GM19193 (cell line): Measurements from ENCODE around the gene CNPY4.

Experiments
- POLR2A ChIP-seq: IDR thresholded peaks from 4 replicates; pipeline ENCODE4 v1.6.1; 2011; ENCODE audit not compliant: insufficient read depth, insufficient read length; ENCODE audit errors: extremely low read depth

The CNPY4 gene

DNA sequence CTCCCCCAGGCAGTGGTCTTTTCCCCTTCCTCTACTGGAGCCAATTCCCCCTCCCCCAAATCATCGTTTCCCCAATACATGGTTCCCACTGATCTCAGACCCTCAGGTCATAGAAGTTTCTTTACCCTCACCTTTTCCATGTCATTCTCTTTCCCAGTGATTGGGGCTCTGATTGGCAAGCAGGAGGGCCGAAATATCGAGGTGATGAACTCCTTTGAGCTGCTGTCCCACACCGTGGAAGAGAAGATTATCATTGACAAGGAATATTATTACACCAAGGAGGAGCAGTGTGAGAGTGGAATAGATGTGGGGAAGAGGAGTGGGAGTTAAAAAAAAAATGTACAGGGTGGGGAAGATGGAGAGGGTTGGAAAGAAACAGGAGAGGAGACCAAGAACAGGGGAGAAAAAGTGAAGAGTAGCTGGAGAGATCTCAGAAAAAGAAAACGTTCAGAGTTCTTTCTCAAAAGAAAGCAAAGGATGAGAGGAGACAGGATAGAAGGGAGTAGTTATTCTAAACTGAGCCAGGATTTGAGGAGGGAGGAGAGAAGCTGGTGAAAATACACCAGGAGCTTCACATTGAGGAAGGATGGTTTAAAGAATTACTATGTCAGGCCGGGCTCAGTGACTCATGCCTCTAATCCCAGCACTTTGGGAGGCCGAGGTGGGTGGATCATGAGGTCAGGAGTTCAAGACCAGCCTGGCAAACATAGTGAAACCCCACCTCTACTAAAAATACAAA is 29.8 kb upstream of the CNPY4 start:
- no peak for TF ChIP-seq POLR2A

DNA sequence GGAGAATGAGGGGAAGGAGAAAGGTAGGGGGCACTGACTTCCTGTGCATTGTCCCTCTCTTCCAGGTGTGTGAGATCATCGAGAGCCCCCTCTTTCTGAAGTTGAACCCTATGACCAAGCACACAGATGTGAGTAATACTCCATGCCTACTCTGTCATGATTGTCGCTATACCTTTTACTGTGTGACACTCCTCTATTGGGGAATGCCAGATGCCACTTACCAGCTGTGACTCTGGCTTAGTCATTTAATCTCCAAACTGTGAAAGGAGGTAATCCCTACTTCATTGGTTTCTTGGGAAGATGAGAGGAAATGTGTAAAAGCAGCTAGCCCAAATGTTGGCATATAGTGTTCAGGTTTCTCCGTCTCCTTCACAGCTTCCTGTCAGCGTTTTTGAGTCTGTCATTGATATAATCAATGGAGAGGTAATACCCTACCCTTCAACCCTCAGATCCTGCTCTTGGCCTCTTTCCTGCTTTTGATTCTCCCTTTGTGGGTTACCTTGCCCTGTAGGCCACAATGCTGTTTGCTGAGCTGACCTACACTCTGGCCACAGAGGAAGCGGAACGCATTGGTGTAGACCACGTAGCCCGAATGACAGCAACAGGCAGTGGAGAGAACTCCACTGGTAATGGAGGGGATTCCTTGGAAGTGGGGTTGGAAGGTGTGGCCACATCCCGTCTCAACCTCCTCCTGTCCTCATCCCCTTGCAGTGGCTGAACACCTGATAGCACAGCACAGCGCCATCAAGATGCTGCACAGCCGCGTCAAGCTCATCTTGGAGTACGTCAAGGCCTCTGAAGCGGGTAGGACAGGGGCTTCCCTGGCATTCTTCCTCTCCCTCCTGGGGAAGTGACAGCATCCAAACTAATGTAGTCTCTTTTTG is 28.7 kb upstream of the CNPY4 start:
- no peak for TF ChIP-seq POLR2A

DNA sequence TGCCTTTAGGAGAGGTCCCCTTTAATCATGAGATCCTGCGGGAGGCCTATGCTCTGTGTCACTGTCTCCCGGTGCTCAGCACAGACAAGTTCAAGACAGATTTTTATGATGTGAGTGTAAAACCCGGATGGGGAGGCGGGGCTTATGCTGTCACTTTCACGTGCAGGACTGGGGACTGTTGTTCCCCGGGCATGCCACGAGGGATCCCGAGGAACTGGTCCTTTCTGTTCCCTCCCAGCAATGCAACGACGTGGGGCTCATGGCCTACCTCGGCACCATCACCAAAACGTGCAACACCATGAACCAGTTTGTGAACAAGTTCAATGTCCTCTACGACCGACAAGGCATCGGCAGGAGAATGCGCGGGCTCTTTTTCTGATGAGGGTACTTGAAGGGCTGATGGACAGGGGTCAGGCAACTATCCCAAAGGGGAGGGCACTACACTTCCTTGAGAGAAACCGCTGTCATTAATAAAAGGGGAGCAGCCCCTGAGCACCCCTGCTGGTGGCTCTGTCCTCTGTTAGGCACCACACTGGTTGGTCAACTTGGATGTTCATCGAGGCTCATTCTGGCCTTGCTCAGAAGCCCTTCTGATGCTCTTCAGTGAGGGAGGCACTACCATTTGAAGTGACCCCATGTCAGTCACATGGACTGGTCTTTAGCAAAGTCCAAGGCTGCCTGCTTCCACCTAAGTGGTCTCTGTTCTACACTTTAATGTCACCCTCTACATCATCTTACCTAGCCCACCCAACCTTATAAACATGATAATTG is 27.8 kb upstream of the CNPY4 start:
- peak; percentile 56 for TF ChIP-seq POLR2A

DNA sequence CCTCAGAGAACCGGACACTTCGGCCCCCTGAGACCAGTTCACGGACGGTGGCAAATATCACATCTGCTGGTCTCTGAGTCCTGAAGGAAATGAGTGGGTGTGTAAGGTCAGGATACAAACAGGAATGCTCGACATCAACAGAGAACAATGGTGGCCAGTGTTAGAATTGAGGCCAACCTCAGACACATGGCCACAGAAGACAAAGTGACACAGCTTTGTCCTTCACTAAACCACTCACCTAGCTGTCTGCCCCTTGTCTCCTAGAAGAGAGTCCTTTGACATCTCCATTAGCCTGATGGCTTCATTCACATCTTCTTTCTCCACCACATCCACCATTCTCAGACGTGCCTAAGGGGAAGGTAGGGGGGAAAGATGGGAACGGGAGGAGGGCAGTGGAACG is 26.4 kb upstream of the CNPY4 start:
- no peak for TF ChIP-seq POLR2A

DNA sequence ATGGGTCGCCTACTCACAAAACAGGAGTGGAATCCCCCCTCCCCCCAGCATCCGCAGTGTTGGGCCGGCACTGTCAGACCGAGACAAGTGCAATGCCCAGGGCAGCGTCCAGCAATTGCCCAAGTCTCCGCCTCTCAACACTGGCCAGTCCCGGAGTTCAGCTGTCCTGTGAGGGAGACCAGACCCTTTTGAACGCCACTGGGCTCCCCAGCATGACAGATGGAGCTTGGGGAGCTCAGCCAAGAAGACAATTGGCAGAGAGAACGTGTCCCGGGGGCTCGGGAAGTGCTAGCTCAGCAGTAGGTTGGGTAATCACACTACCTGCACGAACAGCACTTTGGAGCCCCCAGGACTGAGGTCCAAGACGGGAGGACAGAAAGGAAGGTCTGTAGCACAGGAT is 25.9 kb upstream of the CNPY4 start:
- no peak for TF ChIP-seq POLR2A

DNA sequence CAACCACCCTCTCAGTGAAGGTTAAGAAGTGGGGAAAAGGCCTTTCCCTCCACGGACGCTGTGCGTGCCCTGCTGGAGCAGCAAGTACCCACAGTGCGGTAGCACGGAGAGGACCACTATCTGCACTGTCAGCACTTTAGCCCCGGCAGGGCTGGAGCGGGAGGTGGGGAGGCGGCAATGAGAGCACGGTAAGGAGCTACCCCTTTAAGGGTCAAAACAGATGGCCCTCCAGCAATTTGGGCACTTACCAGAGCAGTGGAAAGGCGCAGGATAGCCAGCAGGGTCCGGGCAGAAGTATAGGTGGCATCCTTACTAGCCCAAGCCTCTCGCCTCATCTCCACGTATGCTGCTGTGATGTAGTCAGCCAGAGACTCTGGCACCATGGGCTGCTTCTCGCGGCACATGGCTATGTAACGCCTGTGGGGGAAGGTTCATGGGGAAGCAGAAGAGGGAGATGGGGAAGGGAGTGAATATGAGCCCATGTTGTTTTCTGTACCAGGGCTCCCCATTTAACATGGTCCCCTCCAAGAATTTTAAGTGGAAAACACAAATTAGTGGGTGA is 25.4 kb upstream of the CNPY4 start:
- TF ChIP-seq POLR2A: peak; percentile 36

DNA sequence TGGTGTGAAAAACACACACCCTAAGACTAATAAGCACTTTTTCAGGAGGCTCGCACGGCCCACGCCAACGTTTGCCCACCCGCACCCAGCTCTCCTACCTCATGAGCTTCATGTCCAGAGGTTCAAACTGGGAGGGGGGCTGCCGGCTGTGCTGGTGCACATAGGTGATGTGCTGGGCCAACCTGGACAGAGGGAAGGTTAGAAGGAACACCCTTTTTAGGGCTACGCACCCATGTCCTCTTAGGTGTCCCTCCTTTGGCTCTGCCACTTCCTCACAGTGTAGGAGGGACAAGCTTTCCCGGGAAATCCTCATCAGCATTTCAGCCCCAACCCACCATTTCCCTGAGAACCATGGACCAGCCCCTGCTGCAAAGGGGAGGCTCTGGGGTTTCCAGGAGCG is 24.1 kb upstream of the CNPY4 start:
- no peak for TF ChIP-seq POLR2A

DNA sequence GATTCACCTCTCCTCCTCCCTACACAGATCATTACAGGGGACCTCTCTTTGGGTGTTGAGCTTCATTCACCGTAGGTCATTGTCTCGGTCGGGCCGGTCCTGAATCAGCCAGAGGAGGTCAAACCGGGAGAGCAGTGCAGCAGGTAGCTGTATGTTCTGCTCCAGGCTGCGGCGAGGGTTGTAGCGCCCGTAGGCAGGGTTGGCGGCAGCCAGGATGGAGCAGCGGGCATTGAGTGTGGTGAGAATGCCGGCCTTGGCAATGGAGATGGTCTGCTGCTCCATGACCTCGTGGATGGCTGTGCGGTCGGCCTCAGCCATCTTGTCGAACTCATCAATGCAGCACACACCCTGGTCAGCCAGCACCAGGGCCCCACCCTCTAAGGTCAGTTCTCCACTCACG is 23.7 kb upstream of the CNPY4 start:
- TF ChIP-seq POLR2A: no peak

DNA sequence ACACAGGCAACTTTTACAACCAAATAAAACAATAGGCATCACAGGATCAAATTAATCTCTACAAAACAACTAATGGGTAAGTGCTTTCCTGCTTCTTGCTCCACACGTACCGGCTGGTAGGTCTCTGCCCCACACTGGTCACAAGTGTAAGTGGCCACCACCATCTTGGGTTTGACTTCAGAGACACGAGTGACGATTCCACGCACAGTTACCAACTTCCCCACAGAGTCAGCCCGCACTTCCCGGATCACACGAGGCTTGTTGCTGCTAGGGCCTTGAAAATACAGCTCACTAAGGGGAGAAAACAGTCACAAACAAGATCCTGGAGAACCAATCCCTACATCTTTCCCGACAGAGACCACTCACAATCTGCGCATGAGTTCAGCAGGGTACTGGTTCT is 20.5 kb upstream of the CNPY4 start:
- TF ChIP-seq POLR2A: no peak

DNA sequence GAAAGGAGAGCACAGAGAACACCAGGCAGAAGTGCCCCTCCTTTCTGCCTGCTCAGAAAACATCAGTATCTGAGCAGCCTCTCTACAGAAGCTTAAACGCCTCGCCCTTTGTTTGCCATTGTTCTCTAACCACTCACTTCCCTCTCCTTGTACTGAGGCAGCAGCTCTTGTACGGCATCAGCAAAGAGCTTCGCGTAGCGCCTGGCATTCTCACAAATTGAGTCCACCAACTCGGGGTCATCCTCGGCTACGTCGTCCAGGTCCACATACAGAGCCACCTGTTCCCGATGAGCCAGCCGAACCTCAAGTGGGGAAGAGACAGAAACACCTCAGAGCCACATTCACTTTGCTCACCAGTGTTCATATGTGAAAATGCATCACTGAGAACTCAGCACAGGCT is 20.0 kb upstream of the CNPY4 start:
- TF ChIP-seq POLR2A: no peak

DNA sequence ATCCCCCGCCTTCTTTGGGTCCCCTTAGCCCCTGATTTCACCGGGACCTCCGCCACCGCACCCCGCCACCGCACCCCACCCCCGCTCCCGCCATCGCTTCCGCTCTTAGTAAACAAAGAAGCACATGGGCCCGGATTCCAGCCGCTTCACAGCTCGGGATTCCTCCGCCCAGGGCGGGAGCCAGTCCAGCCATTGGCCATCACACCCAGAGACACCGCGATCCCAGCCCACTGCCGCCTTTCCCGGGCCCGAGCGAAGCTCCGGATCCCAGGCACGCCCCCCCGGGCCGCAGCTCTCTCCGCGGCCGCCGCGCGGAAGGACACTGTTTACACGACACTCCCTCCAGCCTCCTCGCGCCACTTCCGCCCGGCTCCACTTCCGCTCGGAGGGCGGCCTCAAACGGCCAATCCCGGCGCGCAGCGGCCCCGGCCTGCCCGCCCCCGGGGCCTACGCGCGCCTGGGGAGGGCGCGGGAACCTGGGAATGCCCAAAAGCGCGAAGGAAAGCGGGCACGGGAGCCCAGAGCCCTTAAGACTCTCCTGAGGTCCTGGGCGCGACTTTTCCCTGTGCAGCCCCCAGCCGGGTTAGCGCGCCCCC is 18.9 kb upstream of the CNPY4 start:
- TF ChIP-seq POLR2A: no peak

DNA sequence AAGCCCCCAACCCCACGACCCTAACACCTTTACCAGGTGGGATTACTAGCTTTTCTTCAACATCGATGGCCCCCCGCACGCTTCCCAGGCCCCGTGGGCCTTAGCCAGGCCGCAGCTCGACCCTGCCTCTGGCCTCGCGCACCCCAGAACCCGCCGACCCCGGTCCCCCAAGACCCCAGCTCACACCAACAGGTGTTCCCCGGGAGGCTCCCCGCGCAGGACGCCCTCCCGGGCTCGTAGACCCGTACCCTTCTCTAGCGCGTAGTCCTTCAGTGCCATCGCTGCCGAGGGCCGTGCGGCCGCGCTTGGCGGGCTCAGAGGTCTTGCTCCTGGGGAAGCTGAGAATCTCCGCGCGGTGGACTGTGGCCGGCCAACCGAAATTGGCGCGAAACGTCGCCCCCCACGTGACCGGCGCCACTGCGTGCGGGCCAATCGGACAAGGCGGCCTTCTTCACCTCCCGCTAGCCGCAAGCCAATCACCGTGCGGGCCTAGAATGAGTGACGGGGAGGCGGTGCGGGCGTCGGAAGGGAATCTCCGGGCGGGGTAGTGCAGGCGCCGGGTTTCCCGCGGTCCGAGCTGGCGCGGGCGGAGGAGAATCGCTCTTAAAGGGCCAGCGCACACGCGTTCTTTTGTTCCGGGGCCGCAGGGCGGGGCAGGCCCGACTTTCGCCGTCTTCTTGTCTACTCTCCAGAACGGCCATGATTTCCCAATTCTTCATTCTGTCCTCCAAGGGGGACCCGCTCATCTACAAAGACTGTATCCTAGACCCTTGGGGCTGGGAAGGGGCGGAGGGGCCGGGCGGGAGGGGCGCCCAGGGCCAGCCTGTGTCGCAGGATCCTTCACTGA is 18.2 kb upstream of the CNPY4 start, which contains the start of the genes AP4M1 and MCM7:
Gene AP4M1 (plus strand): TSS at position 628 of the 847 bp plus-strand sequence. CDS start 72 bp downstream, at position 700.
Gene MCM7 (minus strand): TSS at position 382 of the 847 bp plus-strand sequence. CDS start 103 bp downstream, at position 279.
- peak; percentile 79 for TF ChIP-seq POLR2A
